HEK293 (cell line): ENCODE results near the gene GHDC.

Experiments
- CTCF ChIP-seq: fragments of 450-650 bp; formaldehyde crosslinking; IDR thresholded peaks from 2 replicates; pipeline ENCODE4 v1.5.1; 2016; ENCODE audit warnings: missing biosample characterization, missing genetic modification characterization
- SCRT1 ChIP-seq: fragments of 450-650 bp; formaldehyde crosslinking; IDR thresholded peaks from 2 replicates; pipeline ENCODE4 v1.5.1; 2016; ENCODE audit warnings: missing biosample characterization, missing genetic modification characterization, borderline replicate concordance
- SETDB1 ChIP-seq: IDR thresholded peaks from one replicate; pipeline ENCODE4 v1.6.1; 2017; ENCODE audit warnings: mild to moderate bottlenecking, low read length, moderate library complexity, mixed read lengths; ENCODE audit not compliant: insufficient read length
- ZBTB48 ChIP-seq: fragments of 450-650 bp; formaldehyde crosslinking; IDR thresholded peaks from 2 replicates; pipeline ENCODE4 v1.5.1; 2016; ENCODE audit warnings: missing biosample characterization, missing genetic modification characterization
- ZNF146 ChIP-seq: fragments of 450-650 bp; formaldehyde crosslinking; IDR thresholded peaks from 2 replicates; pipeline ENCODE4 v1.5.1; 2016; ENCODE audit warnings: missing biosample characterization, missing genetic modification characterization
- ZNF274 ChIP-seq, 2 experiments: fragments of 200-500 bp in 1 of 2; fragments of 450-650 bp in 1 of 2; sonication (Bioruptor generic) in 1 of 2; formaldehyde crosslinking in 1 of 2; IDR thresholded peaks; 2 replicates each; pipeline versions ENCODE4 v1.5.1 to v1.6.1; 2014 to 2016; ENCODE audit warnings: borderline replicate concordance in 1 of 2, inconsistent platforms in 1 of 2, low read length in 1 of 2, missing biosample characterization in 1 of 2, missing genetic modification characterization in 1 of 2
- ZNF324 ChIP-seq: fragments of 450-650 bp; formaldehyde crosslinking; IDR thresholded peaks from 2 replicates; pipeline ENCODE4 v1.5.1; 2016; ENCODE audit warnings: missing biosample characterization, missing genetic modification characterization
- ZNF660 ChIP-seq: fragments of 450-650 bp; IDR thresholded peaks from 2 replicates; pipeline ENCODE4 v1.5.1; 2018; ENCODE audit warnings: missing biosample characterization, mild to moderate bottlenecking, missing genetic modification characterization
- TF ChIP-seq, protein P1 (sequence below): fragments of 450-650 bp; formaldehyde crosslinking; conservative IDR thresholded peaks from 2 replicates; pipeline ENCODE4 v1.5.1; 2016; ENCODE audit warnings: low read depth, missing biosample characterization, missing genetic modification characterization
- TF ChIP-seq, protein P2 (sequence below): fragments of 450-650 bp; formaldehyde crosslinking; IDR thresholded peaks from 2 replicates; pipeline ENCODE4 v1.5.1; 2016; ENCODE audit warnings: missing biosample characterization, missing genetic modification characterization, borderline replicate concordance

GRCh38 chr17:42198897-42199296 lies 4.6 kb upstream of the GHDC start:
- no peak for TF ChIP-seq CTCF (tag by site-specific recombination)
- TF ChIP-seq SCRT1 (tag by site-specific recombination), result no peak
- TF ChIP-seq ZNF274 (IDR thresholded peaks at IDR 0.05; ENCODE audit: low read length), result no peak
- TF ChIP-seq ZNF274 (tag by site-specific recombination; IDR thresholded peaks at IDR 0.05; ENCODE audit: borderline replicate concordance), result no peak
- TF ChIP-seq, protein P1, sequence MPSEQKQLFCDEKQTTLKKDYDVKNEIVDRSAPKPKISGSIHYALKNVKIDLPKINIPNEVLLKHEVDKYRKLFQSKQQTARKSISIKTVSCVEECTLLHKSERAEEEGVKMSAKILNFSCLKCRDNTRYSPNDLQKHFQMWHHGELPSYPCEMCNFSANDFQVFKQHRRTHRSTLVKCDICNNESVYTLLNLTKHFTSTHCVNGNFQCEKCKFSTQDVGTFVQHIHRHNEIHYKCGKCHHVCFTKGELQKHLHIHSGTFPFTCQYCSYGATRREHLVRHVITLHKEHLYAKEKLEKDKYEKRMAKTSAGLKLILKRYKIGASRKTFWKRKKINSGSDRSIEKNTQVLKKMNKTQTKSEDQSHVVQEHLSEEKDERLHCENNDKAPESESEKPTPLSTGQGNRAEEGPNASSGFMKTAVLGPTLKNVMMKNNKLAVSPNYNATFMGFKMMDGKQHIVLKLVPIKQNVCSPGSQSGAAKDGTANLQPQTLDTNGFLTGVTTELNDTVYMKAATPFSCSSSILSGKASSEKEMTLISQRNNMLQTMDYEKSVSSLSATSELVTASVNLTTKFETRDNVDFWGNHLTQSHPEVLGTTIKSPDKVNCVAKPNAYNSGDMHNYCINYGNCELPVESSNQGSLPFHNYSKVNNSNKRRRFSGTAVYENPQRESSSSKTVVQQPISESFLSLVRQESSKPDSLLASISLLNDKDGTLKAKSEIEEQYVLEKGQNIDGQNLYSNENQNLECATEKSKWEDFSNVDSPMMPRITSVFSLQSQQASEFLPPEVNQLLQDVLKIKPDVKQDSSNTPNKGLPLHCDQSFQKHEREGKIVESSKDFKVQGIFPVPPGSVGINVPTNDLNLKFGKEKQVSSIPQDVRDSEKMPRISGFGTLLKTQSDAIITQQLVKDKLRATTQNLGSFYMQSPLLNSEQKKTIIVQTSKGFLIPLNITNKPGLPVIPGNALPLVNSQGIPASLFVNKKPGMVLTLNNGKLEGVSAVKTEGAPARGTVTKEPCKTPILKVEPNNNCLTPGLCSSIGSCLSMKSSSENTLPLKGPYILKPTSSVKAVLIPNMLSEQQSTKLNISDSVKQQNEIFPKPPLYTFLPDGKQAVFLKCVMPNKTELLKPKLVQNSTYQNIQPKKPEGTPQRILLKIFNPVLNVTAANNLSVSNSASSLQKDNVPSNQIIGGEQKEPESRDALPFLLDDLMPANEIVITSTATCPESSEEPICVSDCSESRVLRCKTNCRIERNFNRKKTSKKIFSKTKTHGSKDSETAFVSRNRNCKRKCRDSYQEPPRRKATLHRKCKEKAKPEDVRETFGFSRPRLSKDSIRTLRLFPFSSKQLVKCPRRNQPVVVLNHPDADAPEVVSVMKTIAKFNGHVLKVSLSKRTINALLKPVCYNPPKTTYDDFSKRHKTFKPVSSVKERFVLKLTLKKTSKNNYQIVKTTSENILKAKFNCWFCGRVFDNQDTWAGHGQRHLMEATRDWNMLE, result no peak
- no peak for TF ChIP-seq ZNF324 (tag by site-specific recombination)
- TF ChIP-seq ZNF660, result no peak
- no peak for TF ChIP-seq SETDB1
- TF ChIP-seq ZBTB48 (tag by site-specific recombination), result no peak
- TF ChIP-seq, protein P2, sequence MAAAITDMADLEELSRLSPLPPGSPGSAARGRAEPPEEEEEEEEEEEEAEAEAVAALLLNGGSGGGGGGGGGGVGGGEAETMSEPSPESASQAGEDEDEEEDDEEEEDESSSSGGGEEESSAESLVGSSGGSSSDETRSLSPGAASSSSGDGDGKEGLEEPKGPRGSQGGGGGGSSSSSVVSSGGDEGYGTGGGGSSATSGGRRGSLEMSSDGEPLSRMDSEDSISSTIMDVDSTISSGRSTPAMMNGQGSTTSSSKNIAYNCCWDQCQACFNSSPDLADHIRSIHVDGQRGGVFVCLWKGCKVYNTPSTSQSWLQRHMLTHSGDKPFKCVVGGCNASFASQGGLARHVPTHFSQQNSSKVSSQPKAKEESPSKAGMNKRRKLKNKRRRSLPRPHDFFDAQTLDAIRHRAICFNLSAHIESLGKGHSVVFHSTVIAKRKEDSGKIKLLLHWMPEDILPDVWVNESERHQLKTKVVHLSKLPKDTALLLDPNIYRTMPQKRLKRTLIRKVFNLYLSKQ (tag by site-specific recombination), result no peak
- TF ChIP-seq ZNF146, result no peak
